Activated CD8-positive, alpha-beta memory T cell treated with anti-CD3 and anti-CD28 coated beads, Interleukin-2, amount 50 U/mL, for 1 hour (primary cell): ENCODE results near the gene SOX4.

ENCODE experiments used
- DNase-seq: peaks from one replicate; pipeline ENCODE4 v3.0.0-alpha.2; 2020; ENCODE audit errors: extremely low read depth

Gene SOX4

GRCh38 chr6:21613809-21614208, 20.3 kb downstream of the SOX4 start:
- no peak for DNase-seq

GRCh38 chr6:21614226-21614625, 20.7 kb downstream of the SOX4 start:
- no peak for DNase-seq

- no peak for DNase-seq
Observed at GRCh38 chr6:21615504-21615903, 22.0 kb downstream of the SOX4 start.

- no peak for DNase-seq
Observed at GRCh38 chr6:21616005-21616404, 22.5 kb downstream of the SOX4 start.

- DNase-seq, result no peak
Observed at GRCh38 chr6:21625642-21626041, 32.1 kb downstream of the SOX4 start.

- no peak for DNase-seq
Observed at GRCh38 chr6:21626756-21627155, 33.2 kb downstream of the SOX4 start.

- no peak for DNase-seq
Observed at GRCh38 chr6:21628160-21628559, 34.6 kb downstream of the SOX4 start.

GRCh38 chr6:21633511-21634109, 40.1 kb downstream of the SOX4 start:
- no peak for DNase-seq

GRCh38 chr6:21634582-21634981, 41.0 kb downstream of the SOX4 start:
- DNase-seq, result no peak

- no peak for DNase-seq
Observed at GRCh38 chr6:21636876-21637275, 43.3 kb downstream of the SOX4 start.

- no peak for DNase-seq
Observed at GRCh38 chr6:21639316-21639715, 45.8 kb downstream of the SOX4 start.
